A549 (cell line): ENCODE measurements around the gene STX12. TPM values are rescaled to one million over a fixed set of nuclear protein-coding genes. Genes with fewer than 3 reads are reported as not detected.

Experiments
- ATAC-seq, 2 experiments: fragments of 200-7000 bp in 1 of 2; fragments of >200 bp in 1 of 2; cut with Nextera tagmentation in 1 of 2; cut with Tn5 transposase in 1 of 2; 3 replicates each; pipeline versions ENCODE4 v1.8.0 to v1.9.1; 2018 to 2020; ENCODE audit warnings: mild to moderate bottlenecking in 1 of 2, moderate library complexity in 1 of 2
- CTCF ChIA-PET: fragments of 300-600 bp; sonication (Branson Sonifier 250); formaldehyde crosslinking; extraction: SDS; loops from one replicate; lab custom pipeline; 2021; ENCODE audit warnings: antibody characterized with exemption, inconsistent platforms; lab: Yijun Ruan, JAX
- POLR2A ChIA-PET: fragments of 350-600 bp; formaldehyde crosslinking; extraction: SDS; loops from one replicate; lab custom pipeline; 2021; ENCODE audit warnings: antibody characterized with exemption, inconsistent platforms; lab: Yijun Ruan, JAX
- DNase-seq, 2 experiments: peaks; one replicate each; pipeline versions ENCODE4 v3.0.0 to v3.0.0-alpha.2; 2011 to 2016; ENCODE audit warnings: low read depth in 1 of 2, low spot score in 1 of 2
- FAIRE-seq: peaks from 2 replicates; lab custom pipeline; 2011; peaks lifted over from hg19 to GRCh38; lab: Jason Lieb, UNC
- H3K27ac ChIP-seq, 2 experiments: fragments of >200 bp; sonication (Bioruptor Twin); formaldehyde crosslinking; 3 replicates each; pipeline ENCODE4 v1.5.1; 2016 to 2017
- H3K4me1 ChIP-seq: fragments of >200 bp; sonication (Bioruptor Twin); formaldehyde crosslinking; 3 replicates; pipeline ENCODE4 v1.6.1; 2016
- H3K4me2 ChIP-seq: fragments of >200 bp; sonication (Bioruptor Twin); formaldehyde crosslinking; 3 replicates; pipeline ENCODE4 v1.6.1; 2016
- H3K4me3 ChIP-seq: fragments of >200 bp; sonication (Bioruptor Twin); formaldehyde crosslinking; 3 replicates; pipeline ENCODE4 v1.5.1; 2016
- H3K9me3 ChIP-seq: fragments of >200 bp; sonication (Bioruptor Twin); formaldehyde crosslinking; 3 replicates; pipeline ENCODE4 v1.6.1; 2016
- ATOH8 ChIP-seq: fragments of 250-450 bp; sonication (Bioruptor Pico); IDR thresholded peaks from 2 replicates; pipeline ENCODE4 v1.5.0; 2020; ENCODE audit warnings: low read depth, mild to moderate bottlenecking, moderate library complexity
- BHLHE40 ChIP-seq: IDR thresholded peaks from 2 replicates; pipeline ENCODE4 v1.6.1; 2012; ENCODE audit warnings: low read depth, low read length, inconsistent platforms
- CTCF ChIP-seq: fragments of >200 bp; sonication (Bioruptor Twin); formaldehyde crosslinking; IDR thresholded peaks from 3 replicates; pipeline ENCODE4 v1.5.1; 2016
- ESRRA ChIP-seq: fragments of 150-350 bp; IDR thresholded peaks from 2 replicates; pipeline ENCODE4 v1.6.1; 2014; ENCODE audit warnings: mild to moderate bottlenecking, low read length, borderline replicate concordance
- JUN ChIP-seq, 2 experiments: fragments of >200 bp; sonication (Bioruptor Twin); formaldehyde crosslinking; IDR thresholded peaks; 2 replicates in 1 of 2; 3 replicates in 1 of 2; pipeline ENCODE4 v1.6.1; 2016 to 2017
- MAFK ChIP-seq: fragments of 450-650 bp; IDR thresholded peaks from 2 replicates; pipeline ENCODE4 v1.6.1; 2014; ENCODE audit not compliant: partially characterized antibody
- MYC ChIP-seq: IDR thresholded peaks from 2 replicates; pipeline ENCODE4 v1.6.1; 2012; ENCODE audit warnings: mild to moderate bottlenecking, inconsistent platforms, low read length, improper control_type of control experiment, borderline replicate concordance
- NPAS2 ChIP-seq: fragments of 250-450 bp; sonication (Bioruptor Pico); IDR thresholded peaks from 2 replicates; pipeline ENCODE4 v1.8.0; 2022; ENCODE audit warnings: mild to moderate bottlenecking, moderate library complexity, borderline replicate concordance
- PBX3 ChIP-seq: IDR thresholded peaks from 2 replicates; pipeline ENCODE4 v1.6.1; 2012
- PHF8 ChIP-seq: fragments of 200-600 bp; sonication (generic); IDR thresholded peaks from 2 replicates; pipeline ENCODE4 v1.6.1; 2016; ENCODE audit warnings: low read depth, mild to moderate bottlenecking, antibody characterized with exemption, moderate library complexity, borderline replicate concordance
- RAD21 ChIP-seq, 2 experiments: fragments of >200 bp in 1 of 2; sonication (Bioruptor Twin) in 1 of 2; formaldehyde crosslinking in 1 of 2; IDR thresholded peaks in 1 of 2; conservative IDR thresholded peaks in 1 of 2; 2 replicates in 1 of 2; 3 replicates in 1 of 2; pipeline ENCODE4 v1.6.1; 2012 to 2018; ENCODE audit warnings: inconsistent platforms in 1 of 2
- RARB ChIP-seq: fragments of 250-450 bp; sonication (Bioruptor Pico); IDR thresholded peaks from 2 replicates; pipeline ENCODE4 v1.8.0; 2021; ENCODE audit warnings: mild to moderate bottlenecking, moderate library complexity
- RCOR1 ChIP-seq: fragments of 150-350 bp; IDR thresholded peaks from 2 replicates; pipeline ENCODE4 v1.6.1; 2014; ENCODE audit warnings: antibody characterized with exemption, low read length, low read depth
- REST ChIP-seq: fragments of 200-600 bp; sonication (generic); IDR thresholded peaks from 2 replicates; pipeline ENCODE4 v1.6.1; 2016; ENCODE audit warnings: antibody characterized with exemption, mild to moderate bottlenecking, moderate library complexity
- RFX5 ChIP-seq: fragments of 450-650 bp; IDR thresholded peaks from 2 replicates; pipeline ENCODE4 v1.7.1; 2014; ENCODE audit warnings: antibody characterized with exemption, mild to moderate bottlenecking, moderate library complexity
- SREBF2 ChIP-seq: fragments of 450-650 bp; IDR thresholded peaks from 2 replicates; pipeline ENCODE4 v1.6.1; 2014; ENCODE audit warnings: mild to moderate bottlenecking, moderate library complexity
- TFCP2L1 ChIP-seq: fragments of 250-450 bp; sonication (Bioruptor Pico); IDR thresholded peaks from 2 replicates; pipeline ENCODE4 v1.5.0; 2021; ENCODE audit warnings: mild to moderate bottlenecking
- USF2 ChIP-seq: fragments of 450-650 bp; IDR thresholded peaks from 2 replicates; pipeline ENCODE4 v1.6.1; 2014; ENCODE audit warnings: antibody characterized with exemption
- ZSCAN20 ChIP-seq: fragments of 250-450 bp; sonication (Bioruptor Pico); IDR thresholded peaks from 2 replicates; pipeline ENCODE4 v1.8.0; 2022; ENCODE audit warnings: mild to moderate bottlenecking, moderate library complexity
- WGBS: methylation state at CpG from one replicate; pipeline ENCODE4 v1.1.6; 2017; ENCODE audit errors: missing lambda C conversion rate; 5-methylcytosine and 5-hydroxymethylcytosine counted together
- polyA plus RNA-seq, 4 experiments: library from polyadenylated mRNA; depleted of rRNA in 3 of 4; stranded (reverse); fragments of >200 nt; fragmentation: RNase III in 1 of 4; extraction: RNeasy Plus Mini Kit Qiagen cat#74134 plus additional on column Dnase treatment in 1 of 4; gene quantifications; 2 replicates in 3 of 4; 3 replicates in 1 of 4; pipeline ENCODE4 v1.2.3, GENCODE V29; 2011 to 2017

Gene STX12
- polyA plus RNA-seq, 2 of the 4 experiments (the other 2 are of a cell fraction): 11.9 to 14.6 TPM

GRCh38 chr1:27736252-27736651 lies 36.8 kb upstream of the STX12 start:
- Histone ChIP-seq H3K9me3 (no peaks in the 10 kb centered on the region), H3K4me2 (no peak overlapping the region), H3K4me3 (no peak overlapping the region), H3K4me1 (no peaks in the 10 kb centered on the region), H3K27ac (no peak overlapping the region)
- no peak for TF ChIP-seq MAFK
- no peak for TF ChIP-seq USF2
- TF ChIP-seq ZSCAN20: no peak
- no peak for TF ChIP-seq NPAS2 (CRISPR knock-in tag)
- TF ChIP-seq ESRRA: no peak
- no peak for TF ChIP-seq ATOH8
- no peak for TF ChIP-seq RARB (CRISPR knock-in tag)
- no peak for TF ChIP-seq PBX3
- no peak for TF ChIP-seq RCOR1
- ChIA-PET CTCF (no interaction called here), POLR2A (no interaction called here)
- 92% methylated on average over 3 of the region's 3 CpGs for whole genome bisulfite sequencing
- FAIRE-seq (no peak), DNase-seq (no peak), ATAC-seq (no peak)

- DNase-seq (no peak), FAIRE-seq (no peak), ATAC-seq (no peak)
- CTCF ChIA-PET: no interaction called here
- no peak for TF ChIP-seq REST
- TF ChIP-seq CTCF: no peak
- TF ChIP-seq RFX5: no peak
- no peak for TF ChIP-seq TFCP2L1 (CRISPR knock-in tag)
- no peak for TF ChIP-seq PHF8
- TF ChIP-seq MYC: no peak
- TF ChIP-seq RAD21 (conservative IDR thresholded peaks at IDR 0.05 in 1 of 2, IDR thresholded peaks at IDR 0.05 in 1 of 2): no peak
- no peak for TF ChIP-seq USF2
- TF ChIP-seq PBX3: no peak
- no peak for TF ChIP-seq JUN (IDR thresholded peaks at IDR 0.05)
- no peak for TF ChIP-seq NPAS2 (CRISPR knock-in tag)
- TF ChIP-seq BHLHE40: no peak
- no peak for TF ChIP-seq SREBF2
- no peak overlapping the region for H3K4me3 ChIP-seq
- H3K27ac ChIP-seq: no peak overlapping the region
- H3K4me2 ChIP-seq: no peak overlapping the region
- WGBS: 85% methylated on average over 6 of the region's 6 CpGs
- H3K4me1 ChIP-seq: no peaks in the 10 kb centered on the region
- POLR2A ChIA-PET: no interaction called here
- no peaks in the 10 kb centered on the region for H3K9me3 ChIP-seq
These were observed 31.9 kb upstream of the STX12 start for GRCh38 chr1:27741121-27741520.
